ENCODE data around the gene WDR59. TPM values are rescaled to one million over a fixed set of nuclear protein-coding genes. Genes with fewer than 3 reads are reported as not detected.
"Not testable (repeated sequence)": the region's sequence is repeated elsewhere in the genome, so short reads cannot be mapped to it uniquely, and the experiment has no call there.

WDR59 gene
- polyA plus RNA-seq, 1 donor (not counting 4 experiments of a cell fraction or from before 2014, with no cell fraction given), result 59.7 TPM

GRCh38 chr16:75017670-75018525, 33.0 kb upstream of the WDR59 start:
- TF ChIP-seq CTCF (optimal IDR thresholded peaks at IDR 0.05 in 1 of 3, IDR thresholded peaks at IDR 0.05 in 1 of 3, conservative IDR thresholded peaks at IDR 0.05 in 1 of 3; ENCODE audit: extremely low read depth in 1 of 3, insufficient read depth in 2 of 3, low read length in 3 of 3), result no peak
- no peak for TF ChIP-seq EZH2 (IDR thresholded peaks at IDR 0.05; ENCODE audit: low read length)
- Histone ChIP-seq H4K20me1 (ENCODE audit: control insufficient read depth, extremely low read depth, insufficient read depth, low read length) (no peaks in the 10 kb centered on the region), H3K4me3 (ENCODE audit: control insufficient read depth in 2 of 3, extremely low read depth in 1 of 3, insufficient read depth in 2 of 3, low read depth in 1 of 3, low read length in 3 of 3) (no peak overlapping the region), H3K4me2 (ENCODE audit: control insufficient read depth, extremely low read depth, insufficient read depth, low read depth, low read length) (no peak overlapping the region), H3K79me2 (ENCODE audit: control insufficient read depth, insufficient read depth, low read length) (peaks cover 70% of the 10 kb centered on the region), H3K27ac (ENCODE audit: control insufficient read depth, insufficient read depth, low read length) (no peak overlapping the region), H3K9me3 (ENCODE audit: control insufficient read depth, low read depth, low read length) (peaks cover 3% of the 10 kb centered on the region), H3K4me1 (ENCODE audit: control insufficient read depth, extremely low read depth, insufficient read depth, low read length) (peaks cover 3% of the 10 kb centered on the region), H3K9ac (ENCODE audit: control insufficient read depth, extremely low read depth, insufficient read depth, low read length) (no peak overlapping the region), H3K36me3 (ENCODE audit: control insufficient read depth in 2 of 2, extremely low read depth in 1 of 2, insufficient read depth in 2 of 2, low read length in 2 of 2) (no peaks in the 10 kb centered on the region), H3K9me1 (ENCODE audit: control insufficient read depth, extremely low read depth, insufficient read depth, low read length) (no peaks in the 10 kb centered on the region), H2AFZ (ENCODE audit: control insufficient read depth, low read length) (no peak overlapping the region), H3K27me3 (ENCODE audit: control insufficient read depth, extremely low read depth, insufficient read depth, low read length) (no peaks in the 10 kb centered on the region)
- no peak for FAIRE-seq
- dilution Hi-C loops (cut with MboI; ENCODE audit: extremely low pct_ligation_motif_present, low sequenced_read_pairs), result no loop called here
- no peak for DNase-seq (ENCODE audit: low read depth, low spot score)

- H3K4me2 ChIP-seq (ENCODE audit: control insufficient read depth, extremely low read depth, insufficient read depth, low read depth, low read length); H2AFZ ChIP-seq (ENCODE audit: control insufficient read depth, low read length); H3K9me1 ChIP-seq (ENCODE audit: control insufficient read depth, extremely low read depth, insufficient read depth, low read length); H3K9me3 ChIP-seq (ENCODE audit: control insufficient read depth, low read depth, low read length); H3K9ac ChIP-seq (ENCODE audit: control insufficient read depth, extremely low read depth, insufficient read depth, low read length); H3K4me3 ChIP-seq (ENCODE audit: control insufficient read depth in 2 of 3, extremely low read depth in 1 of 3, insufficient read depth in 2 of 3, low read depth in 1 of 3, low read length in 3 of 3); dilution Hi-C loops (cut with MboI; ENCODE audit: extremely low pct_ligation_motif_present, low sequenced_read_pairs); FAIRE-seq; H3K27ac ChIP-seq (ENCODE audit: control insufficient read depth, insufficient read depth, low read length); H4K20me1 ChIP-seq (ENCODE audit: control insufficient read depth, extremely low read depth, insufficient read depth, low read length); H3K27me3 ChIP-seq (ENCODE audit: control insufficient read depth, extremely low read depth, insufficient read depth, low read length); DNase-seq (ENCODE audit: low read depth, low spot score); H3K36me3 ChIP-seq (ENCODE audit: control insufficient read depth in 2 of 2, extremely low read depth in 1 of 2, insufficient read depth in 2 of 2, low read length in 2 of 2): not testable (repeated sequence)
- peaks cover 70% of the 10 kb centered on the region for H3K79me2 ChIP-seq (ENCODE audit: control insufficient read depth, insufficient read depth, low read length)
- H3K4me1 ChIP-seq (ENCODE audit: control insufficient read depth, extremely low read depth, insufficient read depth, low read length), result peaks cover 14% of the 10 kb centered on the region
Measured at GRCh38 chr16:75016451-75017081, 31.6 kb upstream of the WDR59 start.

Data from keratinocyte (primary cell).